GM10266 (cell line): Measurements from ENCODE around the gene RASGEF1B.

ENCODE experiments used
- DNase-seq: peaks from one replicate; pipeline ENCODE4 v3.0.0; 2012; ENCODE audit errors: extremely low spot score
- TF ChIP-seq, protein P1 (sequence below): IDR thresholded peaks from 2 replicates; pipeline ENCODE4 v1.5.1; 2012; ENCODE audit warnings: mild to moderate bottlenecking, low read depth; ENCODE audit not compliant: control insufficient read depth, insufficient read depth; ENCODE audit errors: missing control alignments

RASGEF1B gene

DNA sequence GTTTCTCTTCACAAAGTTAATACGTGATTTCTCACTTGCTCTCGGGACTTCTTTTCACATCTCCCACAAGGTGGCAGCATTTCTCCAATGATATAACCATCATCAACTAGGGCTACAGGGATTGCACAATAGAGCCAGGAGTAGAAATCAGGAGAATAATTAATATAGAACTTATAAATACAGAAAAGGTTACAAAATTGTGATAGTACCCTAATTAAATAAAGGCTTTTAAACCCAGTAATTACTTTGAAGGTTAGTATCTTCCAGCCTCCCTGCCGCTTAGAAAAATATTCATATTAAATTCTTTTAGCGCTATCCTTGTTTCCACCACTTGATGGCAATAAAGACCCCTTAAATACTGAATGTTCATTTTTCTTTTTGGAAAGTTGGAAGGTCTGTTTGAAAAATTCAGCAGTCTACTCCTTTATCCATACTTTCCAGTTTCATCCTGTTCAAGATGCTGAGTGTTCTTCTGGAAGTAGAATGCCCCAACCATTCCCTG, 65.8 kb downstream of the RASGEF1B start:
- DNase-seq: peak; percentile 56
- TF ChIP-seq, protein P1, sequence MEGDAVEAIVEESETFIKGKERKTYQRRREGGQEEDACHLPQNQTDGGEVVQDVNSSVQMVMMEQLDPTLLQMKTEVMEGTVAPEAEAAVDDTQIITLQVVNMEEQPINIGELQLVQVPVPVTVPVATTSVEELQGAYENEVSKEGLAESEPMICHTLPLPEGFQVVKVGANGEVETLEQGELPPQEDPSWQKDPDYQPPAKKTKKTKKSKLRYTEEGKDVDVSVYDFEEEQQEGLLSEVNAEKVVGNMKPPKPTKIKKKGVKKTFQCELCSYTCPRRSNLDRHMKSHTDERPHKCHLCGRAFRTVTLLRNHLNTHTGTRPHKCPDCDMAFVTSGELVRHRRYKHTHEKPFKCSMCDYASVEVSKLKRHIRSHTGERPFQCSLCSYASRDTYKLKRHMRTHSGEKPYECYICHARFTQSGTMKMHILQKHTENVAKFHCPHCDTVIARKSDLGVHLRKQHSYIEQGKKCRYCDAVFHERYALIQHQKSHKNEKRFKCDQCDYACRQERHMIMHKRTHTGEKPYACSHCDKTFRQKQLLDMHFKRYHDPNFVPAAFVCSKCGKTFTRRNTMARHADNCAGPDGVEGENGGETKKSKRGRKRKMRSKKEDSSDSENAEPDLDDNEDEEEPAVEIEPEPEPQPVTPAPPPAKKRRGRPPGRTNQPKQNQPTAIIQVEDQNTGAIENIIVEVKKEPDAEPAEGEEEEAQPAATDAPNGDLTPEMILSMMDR: peak; percentile 64

DNA sequence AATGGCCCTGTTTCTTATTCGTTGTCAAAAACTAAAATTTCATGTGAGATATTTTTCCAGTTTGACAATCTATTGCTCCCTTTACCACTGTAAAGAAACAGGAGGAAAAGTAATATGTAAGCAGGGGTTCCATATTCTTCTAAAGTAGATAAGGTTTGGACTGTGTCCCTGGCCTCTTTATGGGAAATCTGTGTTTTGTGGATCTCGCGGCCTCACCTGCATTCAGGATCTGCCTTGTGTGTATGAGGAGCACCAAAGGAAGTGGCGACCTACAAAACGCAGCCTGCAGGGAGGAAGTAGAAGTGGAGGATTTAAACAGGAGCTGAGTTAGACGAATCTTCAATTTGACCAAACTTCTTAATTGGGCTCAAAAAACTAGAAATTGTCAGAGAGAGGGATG, 67.0 kb downstream of the RASGEF1B start:
- no peak for DNase-seq
- TF ChIP-seq, protein P1: no peak

DNA sequence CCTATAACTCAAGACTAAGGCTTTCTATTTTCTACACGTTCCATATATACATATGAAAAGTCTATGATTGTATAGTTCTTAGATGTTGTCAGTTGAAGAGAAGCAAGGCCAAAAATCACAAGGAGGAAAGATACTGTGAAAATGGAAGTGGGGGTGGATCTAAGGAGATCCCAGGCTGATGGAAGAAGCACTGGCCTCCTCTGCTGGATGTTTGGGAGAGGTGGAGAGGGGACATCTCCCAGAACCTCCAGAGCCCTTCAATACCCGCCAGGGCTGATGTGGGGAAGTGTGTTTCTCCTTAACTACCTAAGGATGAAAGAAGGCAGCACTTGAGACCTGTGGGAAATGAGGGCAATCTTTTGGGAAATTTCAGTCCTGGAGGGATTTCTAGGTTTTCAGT, 67.4 kb downstream of the RASGEF1B start:
- TF ChIP-seq, protein P1: no peak
- DNase-seq: no peak

DNA sequence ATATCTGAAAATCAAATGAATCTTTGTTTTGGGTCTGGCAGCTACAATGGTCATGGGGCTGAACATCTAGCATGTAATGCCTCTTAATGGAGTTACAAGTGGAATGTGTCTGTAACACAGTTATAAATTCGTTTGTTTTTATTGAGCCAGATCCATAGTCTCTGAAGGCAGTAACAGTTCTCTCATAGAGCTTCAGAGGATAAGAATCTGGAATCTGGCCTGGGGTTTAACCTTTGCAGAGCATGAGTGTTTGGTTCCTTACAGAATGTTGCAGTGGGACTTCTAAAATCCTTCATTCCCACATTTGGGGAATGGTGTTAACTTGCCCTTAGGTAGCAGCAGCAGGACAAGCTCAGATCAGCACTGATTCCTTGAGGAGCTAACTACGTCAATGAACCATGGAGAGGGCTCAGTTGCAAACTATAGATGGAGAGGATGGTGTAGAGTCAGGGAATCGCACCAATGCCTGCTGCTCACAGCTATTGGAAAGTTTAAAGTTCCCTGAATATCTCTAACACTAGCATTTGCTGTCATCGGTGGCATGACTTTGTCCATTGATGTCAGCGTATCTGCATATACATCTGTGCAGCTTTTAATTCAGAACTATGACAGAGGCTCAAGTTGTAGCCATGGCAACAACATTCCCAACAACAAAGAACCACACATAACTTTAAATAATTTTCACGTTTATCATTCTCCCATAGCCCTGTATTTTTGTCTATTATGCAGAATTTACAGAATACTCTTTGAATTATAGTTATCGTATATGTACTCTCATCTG, 72.2 kb downstream of the RASGEF1B start:
- no peak for DNase-seq

DNA sequence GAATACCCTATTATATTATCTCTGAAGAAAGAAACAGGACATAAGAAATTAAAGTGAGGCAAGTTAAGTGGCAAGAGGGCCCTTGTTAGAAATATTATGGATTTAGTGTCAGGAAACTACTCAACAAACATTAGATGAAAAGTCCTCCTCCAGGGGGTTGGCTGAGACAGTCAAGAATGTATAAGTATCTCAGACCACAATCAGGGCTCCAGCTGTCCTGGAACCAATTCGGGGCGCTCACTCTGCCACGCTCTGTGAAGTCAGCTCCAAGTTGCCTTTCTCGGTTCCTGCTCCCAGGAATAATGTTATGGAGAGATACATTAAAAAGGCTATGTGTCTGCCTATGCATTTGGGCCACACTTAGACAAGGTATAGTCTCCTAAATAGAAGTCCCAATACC, 73.3 kb downstream of the RASGEF1B start:
- DNase-seq: no peak
- TF ChIP-seq, protein P1: no peak

More for the DNA sequence above, 72.2 kb downstream of the RASGEF1B start:
- TF ChIP-seq, protein P1: no peak

DNA sequence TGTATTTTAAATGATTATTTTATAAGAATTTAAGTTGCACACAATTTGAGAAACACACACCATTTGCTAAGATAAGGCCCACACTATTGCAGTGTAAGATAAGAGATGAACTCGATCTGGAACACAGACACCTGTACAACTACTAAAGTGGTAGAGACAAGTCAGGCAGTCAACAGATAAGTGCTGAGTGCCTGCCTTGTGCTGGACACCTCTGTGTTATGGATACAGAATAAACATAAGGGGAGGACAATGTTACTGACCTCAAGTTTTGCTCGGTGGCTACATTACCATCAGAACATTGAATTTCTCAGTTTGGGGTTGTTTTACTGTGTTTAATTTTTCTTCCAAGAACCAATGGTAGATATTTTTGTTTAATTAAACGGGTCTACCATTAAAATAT, 74.1 kb downstream of the RASGEF1B start:
- DNase-seq: no peak
- TF ChIP-seq, protein P1: no peak

DNA sequence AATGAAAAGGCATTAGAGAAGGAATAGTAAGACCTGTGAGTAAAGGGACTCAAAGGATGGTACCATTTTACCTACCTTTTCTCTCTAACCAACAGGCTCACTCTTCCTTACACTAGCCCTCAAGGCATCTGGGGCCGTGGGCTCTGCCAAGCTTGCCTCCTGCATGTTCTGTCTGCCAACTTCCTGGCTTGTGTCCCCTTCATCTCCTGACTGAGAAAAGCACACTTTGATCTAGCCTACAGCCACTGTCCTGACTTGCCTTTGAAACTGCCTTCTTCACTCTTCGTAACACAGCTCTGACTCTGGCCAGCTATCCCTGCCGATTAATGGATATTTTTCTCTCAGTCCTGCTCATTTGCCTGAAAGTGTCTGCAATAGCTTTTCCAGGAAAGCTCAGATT, 76.5 kb downstream of the RASGEF1B start:
- TF ChIP-seq, protein P1: no peak
- DNase-seq: no peak
